ENCODE results near the gene FLNB.

- no peak for TF ChIP-seq CTCF (tag by site-specific recombination; IDR thresholded peaks at IDR 0.05)
- TF ChIP-seq YY1 (tag by site-specific recombination; IDR thresholded peaks at IDR 0.05), result no peak
- TF ChIP-seq ZNF138 (tag by site-specific recombination; IDR thresholded peaks at IDR 0.05; ENCODE audit: borderline replicate concordance), result no peak
- no peak for TF ChIP-seq ZBTB8A (tag by site-specific recombination; IDR thresholded peaks at IDR 0.05)
- TF ChIP-seq ZNF24 (tag by site-specific recombination; IDR thresholded peaks at IDR 0.05), result no peak
Measured at GRCh38 chr3:58160399-58160798, 152.2 kb downstream of the FLNB start.

Measured in HEK293 (cell line).